ENCODE measurements around the gene SKAP1.

DNA sequence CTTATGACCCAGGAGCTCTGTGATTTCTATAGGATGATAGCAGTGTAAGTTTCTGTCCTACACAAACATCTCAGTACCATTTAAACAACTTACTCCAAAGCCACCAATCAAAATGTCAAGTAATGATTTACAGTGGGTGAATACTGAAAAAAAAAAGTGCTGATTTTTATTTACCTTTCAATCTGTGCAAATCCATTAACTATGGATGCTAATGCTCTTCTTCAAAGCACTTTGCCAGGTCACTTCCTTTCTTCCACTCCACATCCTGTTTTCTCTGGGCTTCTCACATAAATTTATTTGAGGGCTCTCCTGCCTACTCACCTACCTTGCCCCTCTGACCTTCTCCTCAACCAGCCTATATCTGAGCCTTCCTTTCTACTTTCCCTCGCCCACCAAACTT is 101.6 kb downstream of the SKAP1 start:
- no peak for TF ChIP-seq ZFX (IDR thresholded peaks at IDR 0.05; ENCODE audit: borderline replicate concordance)
- TF ChIP-seq, protein P1, sequence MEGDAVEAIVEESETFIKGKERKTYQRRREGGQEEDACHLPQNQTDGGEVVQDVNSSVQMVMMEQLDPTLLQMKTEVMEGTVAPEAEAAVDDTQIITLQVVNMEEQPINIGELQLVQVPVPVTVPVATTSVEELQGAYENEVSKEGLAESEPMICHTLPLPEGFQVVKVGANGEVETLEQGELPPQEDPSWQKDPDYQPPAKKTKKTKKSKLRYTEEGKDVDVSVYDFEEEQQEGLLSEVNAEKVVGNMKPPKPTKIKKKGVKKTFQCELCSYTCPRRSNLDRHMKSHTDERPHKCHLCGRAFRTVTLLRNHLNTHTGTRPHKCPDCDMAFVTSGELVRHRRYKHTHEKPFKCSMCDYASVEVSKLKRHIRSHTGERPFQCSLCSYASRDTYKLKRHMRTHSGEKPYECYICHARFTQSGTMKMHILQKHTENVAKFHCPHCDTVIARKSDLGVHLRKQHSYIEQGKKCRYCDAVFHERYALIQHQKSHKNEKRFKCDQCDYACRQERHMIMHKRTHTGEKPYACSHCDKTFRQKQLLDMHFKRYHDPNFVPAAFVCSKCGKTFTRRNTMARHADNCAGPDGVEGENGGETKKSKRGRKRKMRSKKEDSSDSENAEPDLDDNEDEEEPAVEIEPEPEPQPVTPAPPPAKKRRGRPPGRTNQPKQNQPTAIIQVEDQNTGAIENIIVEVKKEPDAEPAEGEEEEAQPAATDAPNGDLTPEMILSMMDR (IDR thresholded peaks at IDR 0.05) = no peak
